Fibroblast of lung (primary cell): Measurements from ENCODE around the gene ZNF563. TPM values are rescaled to one million over a fixed set of nuclear protein-coding genes. Genes with fewer than 3 reads are reported as not detected.
A peak's percentile ranks its signal among the peaks of the same experiment; 100 is the strongest.

Source experiments
- DNase-seq, 2 donors: peaks; one replicate each; pipeline versions ENCODE4 v3.0.0 to v3.0.0-alpha.2; 2010; ENCODE audit warnings: low read depth in 2 of 2
- H2AFZ ChIP-seq: 2 replicates; pipeline ENCODE4 v1.5.1; 2012; ENCODE audit warnings: low read length, control low read depth, inconsistent platforms
- H3K27ac ChIP-seq: 2 replicates; pipeline ENCODE4 v1.5.1; 2011; ENCODE audit warnings: low read length, control low read depth; ENCODE audit not compliant: insufficient read depth
- H3K27me3 ChIP-seq: 2 replicates; pipeline ENCODE4 v1.5.1; 2011; ENCODE audit warnings: mild to moderate bottlenecking, low read length; ENCODE audit not compliant: control insufficient read depth, insufficient read depth
- H3K36me3 ChIP-seq: 2 replicates; pipeline ENCODE4 v1.5.1; 2011; ENCODE audit warnings: low read length; ENCODE audit not compliant: control insufficient read depth, insufficient read depth
- H3K4me1 ChIP-seq: 2 replicates; pipeline ENCODE4 v1.5.1; 2011; ENCODE audit warnings: low read length; ENCODE audit not compliant: control insufficient read depth, insufficient read depth; ENCODE audit errors: extremely low read depth
- H3K4me2 ChIP-seq: 2 replicates; pipeline ENCODE4 v1.5.1; 2011; ENCODE audit warnings: low read length, control low read depth; ENCODE audit not compliant: insufficient read depth; ENCODE audit errors: extremely low read depth
- H3K4me3 ChIP-seq, 4 experiments: fragments of 200-600 bp in 1 of 4; sonication (generic) in 1 of 4; replicated peaks in 1 of 4; 2 replicates each; pipeline ENCODE4 v1.5.1; 2011 to 2016; ENCODE audit warnings: low read length in 4 of 4, low read depth in 3 of 4, mild to moderate bottlenecking in 3 of 4, control low read depth in 2 of 4, inconsistent platforms in 1 of 4, mixed read lengths in 1 of 4; ENCODE audit not compliant: insufficient read depth in 1 of 4; ENCODE audit errors: control extremely low read depth in 1 of 4
- H3K79me2 ChIP-seq: 2 replicates; pipeline ENCODE4 v1.5.1; 2012; ENCODE audit warnings: mild to moderate bottlenecking, low read length, inconsistent platforms; ENCODE audit not compliant: control insufficient read depth, insufficient read depth
- H3K9ac ChIP-seq: 2 replicates; pipeline ENCODE4 v1.5.1; 2011; ENCODE audit warnings: mild to moderate bottlenecking, low read length, control low read depth; ENCODE audit not compliant: insufficient read depth
- H3K9me3 ChIP-seq: 2 replicates; pipeline ENCODE4 v1.5.1; 2012; ENCODE audit warnings: low read depth, low read length; ENCODE audit not compliant: control insufficient read depth, insufficient read depth
- H4K20me1 ChIP-seq: 2 replicates; pipeline ENCODE4 v1.5.1; 2011; ENCODE audit warnings: low read length; ENCODE audit not compliant: control insufficient read depth, insufficient read depth; ENCODE audit errors: extremely low read depth
- EZH2 ChIP-seq: IDR thresholded peaks from 2 replicates; pipeline ENCODE4 v1.5.1; 2012; ENCODE audit warnings: low read length, control low read depth, mild to moderate bottlenecking; ENCODE audit errors: missing control alignments
- polyA plus RNA-seq, 2 donors: library from polyadenylated mRNA; depleted of rRNA in 1 of 2; stranded (reverse) in 1 of 2; unstranded in 1 of 2; fragments of >200 nt; gene quantifications; 2 replicates each; pipeline ENCODE4 v1.2.1, GENCODE V29; 2011 to 2012; ENCODE audit warnings: missing spikeins in 1 of 2
- total RNA-seq: library from RNA; depleted of rRNA; stranded (reverse); fragments of >200 nt; gene quantifications from 2 replicates; pipeline ENCODE4 v1.2.1, GENCODE V29; 2014
- TF ChIP-seq, protein P1 (sequence below), 2 donors: IDR thresholded peaks in 1 of 2; conservative IDR thresholded peaks in 1 of 2; 1 replicate in 1 of 2; 2 replicates in 1 of 2; pipeline ENCODE4 v1.5.1; 2011 to 2012; ENCODE audit warnings: low read length in 2 of 2, control low read depth in 1 of 2, inconsistent platforms in 1 of 2, low read depth in 1 of 2, mild to moderate bottlenecking in 1 of 2

ZNF563 gene
- total and polyA plus RNA-seq, 2 donors (not counting 1 experiment from before 2014, with no cell fraction given): 2.1 to 5.3 TPM

DNA sequence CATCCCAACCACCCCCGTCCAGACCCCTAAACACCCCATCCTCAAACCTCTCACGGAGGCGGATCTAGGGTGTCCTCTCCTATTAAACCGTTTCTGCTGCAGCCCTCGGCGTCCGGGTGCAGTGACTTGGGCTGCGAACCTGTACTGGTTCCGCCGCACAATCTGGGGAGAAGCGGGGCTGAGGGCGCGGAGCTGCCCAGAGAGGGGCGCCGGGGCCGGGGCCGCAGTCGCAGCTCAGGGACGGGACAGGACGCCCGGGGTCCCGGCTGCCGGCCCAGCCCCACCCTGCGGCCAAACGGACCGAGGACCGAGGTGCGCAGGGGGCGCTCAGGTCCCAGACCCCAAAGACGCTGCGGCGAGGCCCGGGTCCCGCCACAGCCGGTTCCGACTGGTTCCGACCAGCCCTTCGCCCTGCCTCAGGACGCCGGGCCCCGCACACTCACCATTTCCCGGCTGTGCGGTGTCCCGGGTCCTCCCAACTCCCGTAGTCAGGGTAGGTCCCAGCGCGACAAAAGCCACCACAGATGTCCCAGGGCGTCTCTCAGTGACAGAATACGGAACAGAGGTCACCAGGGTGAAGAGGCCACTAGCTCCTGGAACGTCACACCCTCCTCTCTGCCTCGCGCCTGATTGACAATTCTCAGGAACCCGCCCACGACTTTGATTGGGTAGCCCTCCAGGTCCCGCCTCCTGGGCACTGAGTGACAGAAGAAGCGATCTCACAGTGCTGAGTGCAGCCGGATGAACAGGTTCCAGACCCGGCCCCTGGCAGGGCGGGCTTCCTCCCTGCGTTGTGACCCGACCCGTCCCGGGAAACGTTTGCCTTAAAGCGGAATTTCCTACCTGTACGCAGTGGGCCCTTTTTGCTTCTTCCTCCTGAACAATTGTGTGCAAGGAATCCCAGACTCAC is 38.9 kb downstream of the ZNF563 start, which contains the start of gene ZNF44:
Gene ZNF44, minus strand, starts transcription at position 635 of the 910 bp plus-strand sequence. Its CDS starts 189 bp downstream, at position 446.
- Histone ChIP-seq H4K20me1 (no peaks in the 10 kb centered on the region), H3K9ac (peak within 1 kb of the TSS; percentile 94), H3K79me2 (peaks cover 31% of the 10 kb centered on the region), H3K4me1 (no peaks in the 10 kb centered on the region), H3K27me3 (no peaks in the 10 kb centered on the region), H2AFZ (peak within 1 kb of the TSS; percentile 99), H3K4me2 (peak within 1 kb of the TSS; percentile 88), H3K36me3 (no peaks in the 10 kb centered on the region), H3K9me3 (no peaks in the 10 kb centered on the region), H3K4me3 (peak within 1 kb of the TSS; percentile 80 to 97 (median 95)), H3K27ac (peak within 1 kb of the TSS; percentile 92)
- peak; percentile 91 to 94 for DNase-seq
- TF ChIP-seq, protein P1, sequence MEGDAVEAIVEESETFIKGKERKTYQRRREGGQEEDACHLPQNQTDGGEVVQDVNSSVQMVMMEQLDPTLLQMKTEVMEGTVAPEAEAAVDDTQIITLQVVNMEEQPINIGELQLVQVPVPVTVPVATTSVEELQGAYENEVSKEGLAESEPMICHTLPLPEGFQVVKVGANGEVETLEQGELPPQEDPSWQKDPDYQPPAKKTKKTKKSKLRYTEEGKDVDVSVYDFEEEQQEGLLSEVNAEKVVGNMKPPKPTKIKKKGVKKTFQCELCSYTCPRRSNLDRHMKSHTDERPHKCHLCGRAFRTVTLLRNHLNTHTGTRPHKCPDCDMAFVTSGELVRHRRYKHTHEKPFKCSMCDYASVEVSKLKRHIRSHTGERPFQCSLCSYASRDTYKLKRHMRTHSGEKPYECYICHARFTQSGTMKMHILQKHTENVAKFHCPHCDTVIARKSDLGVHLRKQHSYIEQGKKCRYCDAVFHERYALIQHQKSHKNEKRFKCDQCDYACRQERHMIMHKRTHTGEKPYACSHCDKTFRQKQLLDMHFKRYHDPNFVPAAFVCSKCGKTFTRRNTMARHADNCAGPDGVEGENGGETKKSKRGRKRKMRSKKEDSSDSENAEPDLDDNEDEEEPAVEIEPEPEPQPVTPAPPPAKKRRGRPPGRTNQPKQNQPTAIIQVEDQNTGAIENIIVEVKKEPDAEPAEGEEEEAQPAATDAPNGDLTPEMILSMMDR (conservative IDR thresholded peaks at IDR 0.05 in 1 of 2, IDR thresholded peaks at IDR 0.05 in 1 of 2; ENCODE audit: low read depth in 1 of 2, low read length in 2 of 2): no peak
- TF ChIP-seq EZH2: no peak

DNA sequence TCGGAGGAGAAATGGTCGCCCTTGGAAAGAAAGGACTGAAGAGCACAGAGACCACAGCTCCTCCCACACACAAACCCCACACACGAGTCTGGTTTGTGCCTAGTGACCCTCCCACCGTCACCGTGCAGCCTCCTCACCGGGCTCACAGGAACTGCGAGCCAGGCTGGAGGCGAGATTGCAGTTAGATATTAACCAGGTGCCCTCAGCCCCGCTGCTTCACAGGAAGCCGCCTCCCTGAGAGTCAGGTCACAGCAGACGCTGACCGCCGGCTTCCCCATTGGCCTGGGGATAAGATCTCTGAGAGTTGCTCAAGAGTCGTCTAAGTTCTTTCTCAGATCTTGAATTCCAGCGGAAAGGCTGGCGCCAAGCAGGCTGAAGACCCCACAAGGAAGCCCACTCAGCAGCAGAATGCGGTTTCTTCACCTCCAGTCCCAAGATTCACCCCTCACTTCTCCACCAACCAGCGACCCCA is 39.6 kb downstream of the ZNF563 start:
- H3K4me1 ChIP-seq: no peaks in the 10 kb centered on the region
- peak overlapping the region; percentile 96 for H2AFZ ChIP-seq
- no peaks in the 10 kb centered on the region for H3K36me3 ChIP-seq
- H3K4me3 ChIP-seq: peak overlapping the region; percentile 80 to 97 (median 95)
- H3K27me3 ChIP-seq: no peaks in the 10 kb centered on the region
- peak overlapping the region; percentile 92 for H3K27ac ChIP-seq
- DNase-seq: peak; percentile 50 to 59
- H3K9ac ChIP-seq: peak overlapping the region; percentile 94
- H3K9me3 ChIP-seq: no peaks in the 10 kb centered on the region
- H3K4me2 ChIP-seq: peak overlapping the region; percentile 83
- H3K79me2 ChIP-seq: peaks cover 31% of the 10 kb centered on the region
- TF ChIP-seq EZH2: no peak
- TF ChIP-seq, protein P1 (conservative IDR thresholded peaks at IDR 0.05 in 1 of 2, IDR thresholded peaks at IDR 0.05 in 1 of 2; ENCODE audit: low read depth in 1 of 2, low read length in 2 of 2): no peak
- H4K20me1 ChIP-seq: no peaks in the 10 kb centered on the region

DNA sequence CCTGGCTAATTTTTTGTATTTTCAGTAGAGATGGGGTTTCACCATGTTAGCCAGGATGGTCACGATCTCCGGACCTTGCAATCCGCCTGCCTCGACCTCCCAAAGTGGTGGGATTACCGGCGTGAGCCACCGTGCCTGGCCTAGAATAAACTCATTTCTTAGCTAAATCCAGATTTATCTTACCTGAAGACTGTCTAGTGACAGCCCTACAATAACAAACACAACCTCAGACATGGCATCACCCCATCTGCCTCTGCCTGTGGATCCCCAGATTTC is 43.7 kb downstream of the ZNF563 start:
- Histone ChIP-seq H4K20me1 (no peaks in the 10 kb centered on the region), H2AFZ (no peak overlapping the region), H3K79me2 (peaks cover 41% of the 10 kb centered on the region), H3K27me3 (no peaks in the 10 kb centered on the region), H3K4me2 (no peak overlapping the region), H3K27ac (peak overlapping the region; percentile 13), H3K4me1 (no peaks in the 10 kb centered on the region), H3K36me3 (no peaks in the 10 kb centered on the region), H3K9me3 (no peaks in the 10 kb centered on the region), H3K4me3 (no peak overlapping the region), H3K9ac (no peak overlapping the region)
- TF ChIP-seq, protein P1 (conservative IDR thresholded peaks at IDR 0.05 in 1 of 2, IDR thresholded peaks at IDR 0.05 in 1 of 2; ENCODE audit: low read depth in 1 of 2, low read length in 2 of 2): no peak
- TF ChIP-seq EZH2: no peak
- DNase-seq: no peak
